Renal cortex interstitium (tissue), 11 donors: ENCODE data around the gene FMO1. TPM values are rescaled to one million over a fixed set of nuclear protein-coding genes. Genes with fewer than 3 reads are reported as not detected.
A peak's percentile ranks its signal among the peaks of the same experiment; 100 is the strongest.
"Not testable (repeated sequence)": the region's sequence is repeated elsewhere in the genome, so short reads cannot be mapped to it uniquely, and the experiment has no call there.

ENCODE experiments used
- DNase-seq, 11 donors: peaks; one replicate each; pipeline ENCODE4 v3.0.0-alpha.2; 2013; ENCODE audit warnings: low read depth in 9 of 11, low spot score in 4 of 11; ENCODE audit errors: extremely low read depth in 1 of 11
- polyA plus RNA-seq, 3 donors: library from polyadenylated mRNA; unstranded; fragments of 120-200 nt; gene quantifications; one replicate each; pipeline ENCODE4 v1.2.1, GENCODE V29; 2013; ENCODE audit not compliant: insufficient read length in 3 of 3

FMO1 gene
- polyA plus RNA-seq, 3 donors: 182 to 233 (median 219) TPM

DNA sequence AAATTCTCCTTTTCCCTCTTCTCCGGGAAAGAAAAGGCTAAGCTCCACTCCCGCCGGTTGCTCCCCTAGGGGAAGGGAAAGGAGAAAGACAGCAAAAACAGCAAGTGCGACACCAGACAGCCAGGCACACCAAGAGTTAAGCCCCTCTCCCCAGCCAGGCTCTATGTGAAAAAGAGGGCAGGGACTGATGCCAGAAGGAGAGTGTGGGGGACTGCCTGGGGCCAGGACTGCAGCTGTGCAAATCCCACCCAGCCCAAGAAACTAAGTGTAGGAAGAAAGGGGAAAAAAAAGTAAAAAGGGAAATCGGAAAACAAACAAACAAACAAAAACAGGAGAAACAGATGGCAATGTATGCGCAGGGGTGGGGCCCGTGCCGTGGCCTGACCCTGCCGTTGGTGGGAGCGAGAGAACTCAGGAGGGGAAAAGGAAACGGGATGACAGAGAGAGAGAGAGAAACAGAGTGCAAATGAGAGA, 27.7 kb upstream of the FMO1 start:
- peak in 7 of 11 donors; percentile 22 to 40 (median 37) for DNase-seq

DNA sequence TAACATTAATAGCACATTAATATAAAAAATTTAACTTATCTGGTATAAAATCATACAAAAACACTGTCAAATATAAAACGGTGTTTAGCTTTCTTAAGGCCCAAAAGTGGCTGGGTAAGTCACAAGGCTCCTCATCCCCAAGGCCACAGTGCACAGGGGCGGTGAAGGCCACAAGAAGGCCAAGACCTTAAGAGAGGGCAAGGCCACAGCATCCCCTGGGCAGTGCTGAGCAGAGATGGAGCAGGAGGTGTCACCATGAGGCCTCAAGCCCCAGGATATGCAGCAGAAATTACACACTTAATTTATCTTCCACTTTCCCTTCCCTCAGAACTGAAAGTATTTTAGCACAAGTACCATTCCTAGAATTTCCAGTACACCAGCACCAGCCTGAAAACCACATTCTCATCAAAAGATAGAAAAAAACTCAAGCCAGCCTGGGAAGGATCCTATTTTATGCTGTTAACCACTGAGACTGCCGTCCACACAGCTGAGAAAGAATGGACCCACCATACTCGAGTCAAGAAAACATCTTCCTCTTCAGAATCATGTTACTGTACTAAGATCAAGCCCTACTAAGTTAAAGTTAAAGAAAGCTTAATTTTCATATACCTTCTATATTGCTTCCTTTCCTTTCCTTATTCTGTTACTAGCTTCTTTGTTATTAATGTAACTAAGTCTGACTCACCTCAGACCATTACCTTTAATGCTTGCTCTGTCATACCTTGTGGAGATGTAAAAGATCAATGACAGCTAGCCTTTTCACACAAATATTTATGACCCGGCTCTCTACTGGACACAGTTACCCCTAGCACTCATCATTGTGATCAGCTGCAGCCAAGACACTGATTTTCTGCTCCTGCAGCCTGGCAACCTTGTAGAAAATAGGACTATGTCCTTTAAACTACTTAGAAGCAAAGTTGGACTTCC, 26.4 kb upstream of the FMO1 start:
- DNase-seq: no peak

DNA sequence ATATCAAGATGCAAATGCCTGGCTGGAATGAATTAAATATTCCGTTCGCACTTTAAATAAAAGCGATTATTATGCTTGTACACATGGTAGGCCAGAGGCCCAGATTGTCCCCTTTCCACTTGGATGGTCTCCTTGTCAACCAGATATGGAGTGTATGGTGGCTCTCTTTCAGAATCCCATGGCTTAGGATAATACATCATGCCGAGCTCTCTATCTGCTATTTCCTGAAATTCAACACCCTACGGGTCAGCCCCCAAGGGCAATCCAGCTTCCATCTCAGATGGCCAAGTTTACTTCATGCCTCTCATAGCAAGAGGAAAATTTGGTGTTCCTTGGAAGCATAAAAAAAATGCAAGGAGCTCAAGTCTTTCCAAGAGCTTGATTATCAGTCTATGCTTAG, 25.4 kb upstream of the FMO1 start:
- DNase-seq: peak in 8 of 11 donors; percentile 18 to 59 (median 41)

DNA sequence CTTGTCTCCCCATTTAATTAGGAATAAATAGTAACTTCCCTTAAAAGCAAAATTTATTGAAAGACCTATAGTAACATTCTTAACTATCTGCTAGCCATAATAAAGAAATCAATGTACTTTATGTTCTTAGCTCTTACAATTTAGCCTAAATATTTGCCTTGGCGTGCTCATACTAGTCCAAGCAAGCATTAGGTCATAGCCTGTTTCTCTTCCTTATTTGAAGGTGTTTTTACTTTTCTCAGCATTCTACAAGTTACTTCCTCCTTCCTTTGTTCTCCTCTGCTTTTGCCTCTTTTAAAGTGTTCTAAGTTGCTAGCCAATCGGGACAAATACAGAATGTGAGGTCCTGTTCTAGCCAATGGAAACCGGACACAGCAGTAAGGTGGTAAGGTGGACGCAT, 24.0 kb upstream of the FMO1 start:
- not testable (repeated sequence) for DNase-seq

DNA sequence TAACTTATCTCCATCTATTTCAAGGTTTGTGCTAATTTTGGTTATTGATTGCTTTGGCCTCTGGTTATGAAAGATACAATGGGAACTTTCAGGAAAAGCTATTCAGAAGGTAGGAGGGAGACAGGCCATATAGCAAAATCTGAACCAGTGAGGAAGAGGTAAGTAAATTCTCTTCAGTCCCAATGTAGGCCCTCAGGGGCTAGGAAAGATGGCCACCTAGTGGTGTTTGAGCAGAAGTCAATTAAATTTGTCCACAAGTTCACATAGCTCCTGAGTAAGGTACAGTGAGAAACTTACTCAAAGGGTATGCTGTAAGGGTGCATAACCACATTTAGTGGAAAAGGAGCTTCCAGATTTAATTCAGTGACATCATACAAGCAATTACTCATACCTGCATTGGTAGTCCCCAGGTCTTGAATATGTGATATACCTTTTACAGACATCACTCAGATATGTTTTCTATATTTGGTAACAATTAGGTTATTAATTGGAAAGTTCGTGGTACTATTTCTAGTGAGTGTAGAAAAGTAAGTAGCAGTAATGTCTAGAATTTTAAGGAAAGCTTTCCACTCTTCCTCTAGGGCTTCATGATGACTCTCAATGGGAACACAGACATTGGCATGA, 21.4 kb upstream of the FMO1 start:
- peak in 6 of 11 donors; percentile 35 to 74 (median 52) for DNase-seq

DNA sequence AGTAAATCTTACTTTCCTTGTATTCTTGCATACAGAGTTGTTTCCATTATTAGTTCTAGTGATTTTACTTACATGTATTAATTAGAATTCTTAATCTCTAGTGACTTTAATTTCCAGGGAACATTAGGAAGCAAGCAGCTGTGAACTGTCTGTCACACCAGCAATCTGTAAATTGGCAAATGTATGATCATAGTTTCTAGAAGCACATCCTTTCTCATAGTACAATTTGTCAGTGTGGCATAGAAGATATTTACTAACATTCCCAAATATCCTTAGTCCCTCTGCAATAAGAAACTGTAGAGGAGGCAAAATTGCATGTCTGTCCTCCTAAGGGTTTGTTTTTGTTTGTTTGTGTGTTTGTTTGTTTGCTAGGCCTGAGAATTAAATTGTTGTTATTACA, 17.0 kb upstream of the FMO1 start:
- DNase-seq: no peak

DNA sequence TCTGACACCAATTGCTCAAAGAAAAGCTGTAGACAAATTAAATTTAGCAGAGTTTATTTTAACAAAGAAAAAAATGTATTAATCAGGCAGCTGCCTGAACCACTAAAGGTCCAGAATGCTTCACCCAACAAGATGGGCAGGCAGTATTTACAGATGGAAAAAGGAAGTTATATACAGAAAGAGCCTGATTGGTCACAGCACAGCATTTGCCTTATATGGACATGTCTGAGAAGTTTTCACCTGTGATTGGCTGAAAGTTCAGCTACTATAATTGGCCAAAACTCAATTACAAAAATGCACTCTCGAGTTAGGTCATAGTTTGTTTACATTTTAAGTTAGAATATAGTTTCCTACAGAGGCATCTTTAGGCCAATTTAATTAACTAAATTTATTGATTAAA, 15.1 kb upstream of the FMO1 start:
- DNase-seq: no peak

DNA sequence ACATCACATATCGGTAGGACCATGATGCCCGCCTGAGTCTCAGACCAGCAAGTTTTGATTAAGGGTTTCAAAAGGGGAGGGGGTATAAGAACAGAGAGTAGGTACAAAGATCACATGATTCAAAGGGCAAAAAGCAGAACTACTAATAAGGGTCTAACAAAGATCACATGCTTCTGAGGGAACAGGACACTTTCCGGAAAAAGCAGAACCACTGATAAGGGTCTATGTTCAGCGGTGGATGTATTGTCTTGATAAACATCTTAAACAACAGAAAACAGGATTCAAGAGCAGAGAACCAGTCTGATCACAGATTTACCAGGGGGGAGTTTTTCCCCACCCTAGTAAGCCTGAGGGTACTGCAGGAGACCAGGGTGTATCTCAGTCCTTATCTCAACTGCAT, 12.1 kb upstream of the FMO1 start:
- not testable (repeated sequence) for DNase-seq

DNA sequence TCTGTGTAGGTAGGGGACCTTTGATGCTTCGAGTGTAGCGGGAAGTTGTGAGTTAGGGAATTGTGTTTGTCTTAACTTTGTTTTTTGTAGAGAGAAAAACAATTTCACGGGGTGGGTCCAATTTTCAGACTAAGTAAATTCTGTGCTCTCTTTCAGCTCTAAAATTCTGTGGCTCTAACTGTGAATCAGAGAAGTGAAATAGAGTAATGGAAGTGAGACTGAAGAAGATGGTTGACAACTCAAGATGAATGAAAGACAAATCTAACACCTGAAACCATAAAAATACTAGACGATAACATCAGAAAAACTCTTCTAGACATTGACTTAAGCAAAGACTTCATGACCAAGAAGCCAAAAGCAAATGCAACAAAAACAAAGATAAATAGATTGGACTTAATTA, 4.4 kb upstream of the FMO1 start:
- no peak for DNase-seq

DNA sequence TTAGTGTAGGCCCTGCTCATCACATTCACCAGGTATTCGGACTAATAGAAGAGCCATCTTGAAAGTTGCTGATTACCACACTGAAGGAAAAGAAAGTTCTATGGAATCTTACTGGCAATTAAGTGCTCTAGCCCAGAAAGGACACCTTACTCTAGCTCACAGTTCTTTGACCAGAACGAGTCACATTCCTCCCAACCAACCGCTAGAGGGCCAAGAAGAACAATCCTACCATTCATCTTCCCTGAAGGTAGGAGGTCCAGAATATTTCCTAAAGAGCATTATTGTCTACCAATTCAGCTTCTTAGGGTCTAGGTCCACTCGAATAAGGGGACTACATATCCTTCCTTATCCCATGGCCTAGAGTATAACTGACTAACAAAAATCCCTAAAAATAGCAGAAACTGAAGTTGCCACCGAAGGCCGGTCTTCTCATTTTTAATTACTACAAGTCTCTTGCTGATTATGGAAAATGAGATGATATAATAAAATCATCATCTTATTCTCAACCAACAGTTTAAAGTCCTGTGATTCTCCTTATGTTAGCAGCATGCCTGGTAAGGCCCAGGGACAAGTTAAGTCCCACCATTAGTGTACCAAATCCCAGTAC, 2.7 kb upstream of the FMO1 start:
- DNase-seq: no peak

DNA sequence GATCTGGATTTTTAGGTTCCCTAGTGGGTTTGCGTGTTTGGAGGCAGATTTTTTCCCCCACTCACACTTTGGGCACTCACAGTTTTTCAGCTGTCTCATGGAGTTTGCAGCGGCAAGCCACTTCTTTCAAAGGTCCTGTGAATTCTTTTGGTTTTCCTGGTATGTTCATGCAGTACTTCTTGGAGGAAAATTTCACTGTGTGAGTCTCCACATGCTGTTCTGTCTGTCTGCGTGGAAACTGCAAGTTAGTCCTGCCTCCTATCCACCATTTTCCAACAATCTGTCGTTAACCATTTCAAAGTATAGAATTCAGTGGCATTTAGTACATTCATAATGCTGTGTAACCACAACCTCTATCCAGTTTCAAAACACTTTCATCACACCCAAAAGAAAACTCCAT, 793 bp upstream of the FMO1 start:
- DNase-seq: no peak

DNA sequence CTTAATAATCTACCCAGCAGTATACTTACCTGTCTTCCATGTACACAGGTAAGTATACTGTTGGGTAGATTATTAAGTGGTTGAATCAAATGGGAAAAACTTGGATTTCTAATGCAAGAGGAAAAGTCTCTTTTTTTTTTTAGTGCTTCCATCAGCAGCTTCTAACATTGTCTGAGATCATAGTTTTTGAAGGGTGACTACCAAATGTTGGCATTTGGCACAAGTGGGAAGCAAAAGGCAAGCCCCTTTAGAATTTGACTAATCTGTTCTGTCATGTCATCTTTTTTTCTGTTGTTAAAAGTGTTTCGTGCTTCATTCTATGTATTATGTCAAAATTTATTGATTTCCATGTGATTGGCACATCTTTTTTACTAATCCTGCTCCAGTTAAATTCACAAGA, 547 bp downstream of the FMO1 start:
- DNase-seq: no peak

DNA sequence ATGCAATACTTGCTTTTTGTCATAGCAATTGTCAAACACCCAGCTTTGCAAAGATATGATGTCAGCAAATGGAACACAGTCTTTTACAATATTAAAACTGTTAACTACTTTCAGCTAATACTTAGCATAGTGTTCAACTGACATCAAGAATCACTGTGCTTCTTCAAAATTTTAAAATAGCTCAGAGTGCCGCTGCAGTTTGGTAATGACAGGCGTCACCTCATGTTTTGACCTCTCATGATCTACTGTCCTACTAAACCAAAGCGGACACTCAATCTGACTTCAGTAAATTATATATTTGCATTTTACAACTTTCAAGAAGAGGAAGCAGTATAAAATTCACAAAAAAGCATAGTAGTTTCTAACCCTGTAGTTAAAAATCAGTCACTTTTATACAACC, 2.0 kb downstream of the FMO1 start:
- DNase-seq: no peak

DNA sequence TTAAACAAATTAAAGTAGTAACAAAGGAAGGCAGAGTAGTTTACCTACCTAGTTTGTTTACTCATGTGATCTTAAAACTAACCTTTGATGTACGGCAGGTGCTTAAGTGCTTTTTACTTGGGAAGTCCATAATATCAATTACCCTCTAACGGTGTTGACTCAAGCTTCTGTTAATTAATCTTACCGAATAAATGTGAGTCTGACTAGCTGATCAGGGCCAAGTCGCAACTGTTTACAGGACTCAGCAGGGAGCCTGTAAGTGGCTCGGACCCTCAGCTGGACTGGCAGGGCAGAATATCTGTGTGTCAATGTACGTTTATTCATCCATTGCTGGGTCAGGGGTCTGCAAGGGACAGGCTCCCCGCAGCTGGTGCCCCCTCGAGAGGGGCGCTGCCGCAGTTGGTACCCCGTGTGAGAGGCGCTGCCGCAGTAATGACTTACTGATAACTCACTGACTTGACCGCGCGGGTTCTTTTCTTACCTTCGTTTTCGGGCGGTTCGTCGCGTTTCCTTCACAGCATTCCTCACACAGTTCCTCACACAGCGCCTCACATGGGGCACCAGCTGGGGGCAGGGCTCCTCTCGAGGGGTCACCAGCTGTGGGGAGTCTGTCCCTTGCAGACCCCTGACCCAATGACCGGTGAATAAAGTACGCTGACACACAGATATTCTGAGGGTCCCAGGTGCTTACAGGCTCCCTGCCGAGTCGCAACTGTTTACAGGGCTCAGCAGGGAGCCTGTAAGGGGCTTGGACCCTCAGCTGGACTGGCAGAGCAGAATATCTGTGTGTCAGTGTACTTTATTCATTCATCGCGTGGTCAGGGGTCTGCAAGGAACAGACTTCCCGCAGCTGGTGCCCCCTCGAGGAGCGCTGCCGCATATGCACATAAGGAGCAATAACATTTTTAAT, 3.0 kb downstream of the FMO1 start:
- peak in 3 of 11 donors; percentile 10 to 34 (median 13) for DNase-seq

DNA sequence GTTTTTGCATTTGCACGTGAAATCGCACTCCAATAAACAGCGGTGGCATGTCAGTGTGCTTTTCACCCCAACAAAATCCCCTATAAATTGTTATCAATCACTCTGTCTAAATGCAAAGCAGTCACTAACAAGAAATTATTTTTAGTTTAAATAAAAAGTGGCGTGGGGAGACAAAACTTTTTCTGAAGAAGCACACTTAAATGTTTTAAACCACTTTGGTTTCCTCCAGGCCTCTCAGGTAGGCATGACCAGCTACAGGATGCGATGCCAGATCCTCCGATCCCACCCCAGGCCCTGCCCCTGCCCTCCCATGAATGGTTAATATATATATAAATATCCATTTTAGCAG, 3.6 kb downstream of the FMO1 start:
- DNase-seq: no peak

DNA sequence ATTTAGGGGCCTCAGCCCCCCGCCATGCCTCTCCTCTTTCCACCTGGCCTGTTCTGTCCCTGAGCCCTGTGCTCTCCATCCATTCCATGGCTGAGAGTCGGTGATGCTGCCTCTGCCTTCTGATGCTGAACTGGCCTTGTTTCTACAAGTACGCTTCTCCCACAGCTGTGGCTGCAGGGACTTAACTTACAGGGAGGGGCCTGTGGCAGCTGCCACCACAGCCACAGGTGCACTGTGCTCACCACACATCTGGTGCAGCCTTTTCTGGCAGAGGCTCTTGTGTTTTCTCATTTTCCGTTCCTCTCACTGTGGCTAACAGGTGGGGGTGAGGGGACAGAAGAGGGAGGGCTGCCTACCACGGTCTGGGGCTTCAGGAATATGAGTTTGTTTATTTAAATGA, 4.2 kb downstream of the FMO1 start:
- DNase-seq: no peak

DNA sequence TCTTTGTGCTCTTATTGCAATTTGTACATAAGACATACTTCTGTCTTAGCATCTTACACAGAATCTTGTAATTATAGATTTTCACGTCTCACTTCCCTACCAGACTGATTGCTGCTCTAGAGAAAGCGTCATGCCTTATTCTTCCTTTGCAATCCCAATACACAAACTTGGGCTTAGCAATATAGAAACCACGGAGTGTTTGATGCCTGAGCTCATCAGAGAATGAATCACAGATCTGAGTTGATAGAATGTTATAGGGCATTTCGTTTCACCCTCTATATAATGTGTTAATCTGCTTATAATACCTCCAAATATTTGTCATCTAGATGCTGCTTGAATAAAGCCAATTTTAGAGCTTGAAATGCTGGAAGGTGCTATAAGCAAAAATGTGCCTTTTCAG, 6.6 kb downstream of the FMO1 start:
- DNase-seq: no peak

DNA sequence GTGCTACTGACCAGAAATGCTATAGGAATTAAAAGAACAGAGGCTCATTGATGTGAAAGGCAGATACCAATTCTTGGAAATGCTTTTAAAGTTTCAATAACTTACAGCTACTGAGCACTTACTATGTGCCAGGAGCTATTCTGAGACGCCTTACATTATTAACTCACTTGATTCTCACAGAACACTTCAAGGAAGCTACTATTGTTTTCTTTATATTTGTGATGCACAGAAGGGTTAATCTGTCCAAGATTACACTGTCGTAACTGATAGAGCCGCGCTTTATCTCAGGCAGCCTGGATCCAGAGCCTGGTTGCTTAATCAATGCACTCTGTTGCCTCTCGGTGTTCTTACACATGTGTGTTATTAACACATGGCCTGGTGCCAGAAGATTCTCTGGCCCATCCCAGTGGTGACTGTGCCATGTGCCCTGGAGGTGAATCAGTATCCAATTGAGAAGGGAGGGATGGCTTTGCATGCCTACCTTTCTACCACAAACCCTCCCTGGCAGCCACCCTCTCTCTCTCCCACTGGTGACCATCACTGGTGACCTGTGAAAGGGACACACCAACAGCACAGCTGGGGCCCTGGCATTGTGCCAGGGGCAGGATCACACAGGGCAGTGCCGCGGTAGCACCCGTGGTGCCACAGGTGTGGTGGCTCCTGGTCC, 8.8 kb downstream of the FMO1 start:
- DNase-seq: no peak
